HepG2 (cell line): ENCODE data around the gene SPRTN. TPM values are rescaled to one million over a fixed set of nuclear protein-coding genes. Genes with fewer than 3 reads are reported as not detected.
A peak's percentile ranks its signal among the peaks of the same experiment; 100 is the strongest.

Source experiments
- ARNT2 ChIP-seq: sonication (generic); formaldehyde crosslinking; IDR thresholded peaks from 2 replicates; pipeline ENCODE4 v1.8.0; 2022; ENCODE audit warnings: mild to moderate bottlenecking, low read depth, missing genetic modification reagents, moderate library complexity
- ATAD3A ChIP-seq: sonication (generic); formaldehyde crosslinking; IDR thresholded peaks from 2 replicates; pipeline ENCODE4 v1.4.0; 2020; ENCODE audit warnings: missing genetic modification reagents
- CREB1 ChIP-seq, 2 experiments: fragments of 450-650 bp in 1 of 2; IDR thresholded peaks; 2 replicates each; pipeline ENCODE4 v1.6.1; 2016 to 2017; ENCODE audit warnings: control low read depth in 1 of 2, mild to moderate bottlenecking in 1 of 2, missing compliant biosample characterization in 1 of 2, missing genetic modification characterization in 1 of 2
- EZH2 ChIP-seq: conservative IDR thresholded peaks from 2 replicates; pipeline ENCODE4 v1.6.1; 2012; ENCODE audit warnings: mild to moderate bottlenecking, low read depth, low read length, moderate library complexity
- GABPA ChIP-seq, 2 experiments: IDR thresholded peaks; 2 replicates each; pipeline ENCODE4 v1.6.1; 2011 to 2016; ENCODE audit warnings: low read depth in 2 of 2, low read length in 1 of 2, missing biosample characterization in 1 of 2, missing genetic modification characterization in 1 of 2
- HNF1A ChIP-seq, 2 experiments: sonication (generic) in 1 of 2; formaldehyde crosslinking in 1 of 2; IDR thresholded peaks; 2 replicates each; pipeline versions ENCODE4 v1.4.0 to v1.6.1; 2016 to 2020; ENCODE audit warnings: borderline replicate concordance in 1 of 2, low read depth in 1 of 2, mild to moderate bottlenecking in 1 of 2, missing genetic modification reagents in 1 of 2
- HNF4G ChIP-seq, 2 experiments: sonication (generic) in 1 of 2; formaldehyde crosslinking in 1 of 2; IDR thresholded peaks; 2 replicates each; pipeline versions ENCODE4 v1.4.0 to v1.6.1; 2011 to 2020; ENCODE audit warnings: borderline replicate concordance in 2 of 2, low read depth in 2 of 2, mild to moderate bottlenecking in 2 of 2, low read length in 1 of 2, missing genetic modification reagents in 1 of 2, moderate library complexity in 1 of 2
- KDM1A ChIP-seq: IDR thresholded peaks from 2 replicates; pipeline ENCODE4 v1.6.1; 2016; ENCODE audit warnings: missing compliant biosample characterization
- MAF1 ChIP-seq: sonication (generic); formaldehyde crosslinking; IDR thresholded peaks from 2 replicates; pipeline ENCODE4 v1.5.0; 2020; ENCODE audit warnings: missing genetic modification reagents, borderline replicate concordance
- NR2F2 ChIP-seq: IDR thresholded peaks from 2 replicates; pipeline ENCODE4 v1.6.1; 2012; ENCODE audit warnings: low read depth, inconsistent platforms, borderline replicate concordance
- PHF8 ChIP-seq: sonication (generic); formaldehyde crosslinking; IDR thresholded peaks from 2 replicates; pipeline ENCODE4 v1.5.0; 2020; ENCODE audit warnings: missing genetic modification reagents
- PRPF4 ChIP-seq: fragments of 200-400 bp; formaldehyde crosslinking; IDR thresholded peaks from 2 replicates; pipeline ENCODE4 v1.6.1; 2016; ENCODE audit warnings: low read length, low read depth; ENCODE audit not compliant: poor library complexity, severe bottlenecking
- RAD21 ChIP-seq: fragments of 450-650 bp; formaldehyde crosslinking; IDR thresholded peaks from 2 replicates; pipeline ENCODE4 v1.5.0; 2020; ENCODE audit warnings: mild to moderate bottlenecking
- SALL1 ChIP-seq: sonication (generic); formaldehyde crosslinking; IDR thresholded peaks from 2 replicates; pipeline ENCODE4 v1.8.0; 2022; ENCODE audit warnings: mild to moderate bottlenecking, missing genetic modification reagents
- SNRNP70 ChIP-seq: fragments of 200-400 bp; formaldehyde crosslinking; IDR thresholded peaks from 2 replicates; pipeline ENCODE4 v1.6.1; 2017; ENCODE audit warnings: mild to moderate bottlenecking, low read depth, low read length, moderate library complexity
- SRY ChIP-seq: sonication (generic); formaldehyde crosslinking; IDR thresholded peaks from 2 replicates; pipeline ENCODE4 v1.8.0; 2022; ENCODE audit warnings: mild to moderate bottlenecking, missing genetic modification reagents
- TGIF2 ChIP-seq: IDR thresholded peaks from 2 replicates; pipeline ENCODE4 v1.6.1; 2016; ENCODE audit warnings: control low read depth, missing compliant biosample characterization
- ZNF333 ChIP-seq: sonication (generic); formaldehyde crosslinking; IDR thresholded peaks from 2 replicates; pipeline ENCODE4 v1.4.0; 2020; ENCODE audit warnings: mild to moderate bottlenecking, missing genetic modification reagents, borderline replicate concordance
- ZNF670 ChIP-seq: sonication (generic); formaldehyde crosslinking; IDR thresholded peaks from 2 replicates; pipeline ENCODE4 v1.8.0; 2022; ENCODE audit warnings: mild to moderate bottlenecking, missing genetic modification reagents, borderline replicate concordance
- ZNF720 ChIP-seq: sonication (generic); formaldehyde crosslinking; IDR thresholded peaks from 2 replicates; pipeline ENCODE4 v1.4.0; 2020; ENCODE audit warnings: missing genetic modification reagents
- ZNF772 ChIP-seq: sonication (generic); formaldehyde crosslinking; IDR thresholded peaks from 2 replicates; pipeline ENCODE4 v1.5.0; 2020; ENCODE audit warnings: mild to moderate bottlenecking, missing genetic modification reagents
- ZNF883 ChIP-seq: sonication (generic); formaldehyde crosslinking; IDR thresholded peaks from 2 replicates; pipeline ENCODE4 v1.5.1; 2020; ENCODE audit warnings: mild to moderate bottlenecking, missing genetic modification reagents; ENCODE audit errors: not compliant biosample characterization
- ZSCAN31 ChIP-seq: sonication (generic); formaldehyde crosslinking; IDR thresholded peaks from 2 replicates; pipeline ENCODE4 v1.5.0; 2020; ENCODE audit warnings: low read depth, mild to moderate bottlenecking, missing genetic modification reagents
- polyA plus RNA-seq, 8 experiments: library from polyadenylated mRNA; depleted of rRNA in 3 of 8; stranded (reverse) in 7 of 8; unstranded in 1 of 8; fragments of >200 nt; fragmentation: Illumina TruSeq in 4 of 8; extraction: Trizol in 4 of 8; gene quantifications; 2 replicates each; pipeline versions ENCODE4 v1.2.1 to v1.2.3, GENCODE V29; 2011 to 2016; ENCODE audit warnings: low read depth in 4 of 8, missing spikeins in 1 of 8, mixed read lengths in 1 of 8; ENCODE audit not compliant: insufficient read depth in 1 of 8
- total RNA-seq, 5 experiments: library from RNA; depleted of rRNA; stranded (reverse); fragments of >200 nt; fragmentation: Illumina TruSeq; extraction: Trizol; gene quantifications; 2 replicates each; pipeline ENCODE4 v1.2.3, GENCODE V29; 2016; ENCODE audit warnings: low read depth in 1 of 5
- TF ChIP-seq, protein P1 (sequence below): sonication (generic); formaldehyde crosslinking; IDR thresholded peaks from 2 replicates; pipeline ENCODE4 v1.8.1; 2022; ENCODE audit warnings: mild to moderate bottlenecking, missing genetic modification reagents

SPRTN gene
- total and polyA plus RNA-seq, 2 of the 13 experiments (the other 11 are each of a cell fraction or from before 2014, with no cell fraction given) = 4.2 to 15.2 TPM

DNA sequence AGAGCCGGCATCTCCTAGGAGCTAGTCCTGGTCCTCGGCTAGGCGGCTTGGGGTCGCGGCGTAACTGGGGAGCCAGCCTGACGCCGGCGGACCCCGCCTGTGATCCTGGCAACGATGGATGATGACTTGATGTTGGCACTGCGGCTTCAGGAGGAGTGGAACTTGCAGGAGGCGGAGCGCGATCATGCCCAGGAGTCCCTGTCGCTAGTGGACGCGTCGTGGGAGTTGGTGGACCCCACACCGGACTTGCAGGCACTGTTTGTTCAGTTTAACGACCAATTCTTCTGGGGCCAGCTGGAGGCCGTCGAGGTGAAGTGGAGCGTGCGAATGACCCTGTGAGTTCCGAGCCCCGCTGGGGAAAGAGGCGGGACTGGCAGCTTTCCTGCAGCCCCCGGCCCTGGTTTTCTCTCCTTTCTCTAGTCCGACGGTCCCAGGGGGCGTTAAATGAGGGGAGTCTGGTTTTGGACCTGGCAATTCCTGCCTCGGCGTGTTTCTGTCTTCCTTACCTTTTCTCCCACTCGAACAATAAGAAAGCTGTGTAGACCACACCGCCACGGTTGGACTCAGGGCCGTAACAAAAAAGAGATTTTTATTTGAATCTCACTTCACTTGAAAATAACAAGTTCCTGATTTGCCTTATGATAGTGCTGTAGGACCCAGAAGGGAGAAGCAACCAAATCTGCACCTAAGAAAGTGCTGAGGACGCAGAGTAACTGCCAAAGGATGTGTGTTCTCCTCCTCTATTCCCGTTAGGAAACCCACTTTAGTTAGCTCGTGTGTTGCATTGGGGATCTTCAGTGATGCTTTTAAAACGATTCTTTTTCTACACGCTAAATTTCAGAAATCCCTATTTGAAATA, at the start of gene SPRTN (continued):
- TF ChIP-seq ARNT2 (CRISPR knock-in tag) = no peak
- no peak for TF ChIP-seq PRPF4
- no peak for TF ChIP-seq NR2F2
- TF ChIP-seq ZSCAN31 (CRISPR knock-in tag) = no peak
- no peak for TF ChIP-seq MAF1 (CRISPR knock-in tag)
- TF ChIP-seq ZNF333 = peak; percentile 61; the same call in 1 of the 2 replicates
- no peak for TF ChIP-seq HNF1A (IDR thresholded peaks at IDR 0.05; ENCODE audit: low read depth)
- TF ChIP-seq HNF1A (CRISPR knock-in tag; IDR thresholded peaks at IDR 0.05; ENCODE audit: borderline replicate concordance) = no peak
- no peak for TF ChIP-seq ZNF883 (CRISPR knock-in tag)
- no peak for TF ChIP-seq ZNF670
- 0 out of 2 replicates have a peak, but pooled peaks have one; percentile 4 for TF ChIP-seq TGIF2 (CRISPR knock-in tag)
- TF ChIP-seq GABPA (IDR thresholded peaks at IDR 0.05; ENCODE audit: low read depth, low read length) = no peak
- TF ChIP-seq GABPA (CRISPR knock-in tag; IDR thresholded peaks at IDR 0.05; ENCODE audit: low read depth) = no peak
- TF ChIP-seq PHF8 (CRISPR knock-in tag) = peak; percentile 62
- peak; percentile 60; the same call in 1 of the 2 replicates for TF ChIP-seq SALL1 (CRISPR knock-in tag)
- no peak for TF ChIP-seq SNRNP70
- 0 out of 2 replicates have a peak, but pooled peaks have one; percentile 51 for TF ChIP-seq RAD21
- no peak for TF ChIP-seq EZH2
- TF ChIP-seq HNF4G (IDR thresholded peaks at IDR 0.05; ENCODE audit: borderline replicate concordance, low read depth, low read length) = no peak
- no peak for TF ChIP-seq HNF4G (CRISPR knock-in tag; IDR thresholded peaks at IDR 0.05; ENCODE audit: borderline replicate concordance, low read depth)
- no peak for TF ChIP-seq CREB1 (IDR thresholded peaks at IDR 0.05)
- no peak for TF ChIP-seq CREB1 (CRISPR knock-in tag; IDR thresholded peaks at IDR 0.05)
- no peak for TF ChIP-seq KDM1A
- TF ChIP-seq ZNF720 (CRISPR knock-in tag) = no peak
- no peak for TF ChIP-seq ATAD3A
- no peak for TF ChIP-seq SRY (CRISPR knock-in tag)
- TF ChIP-seq ZNF772 (CRISPR knock-in tag) = no peak
- TF ChIP-seq, protein P1, sequence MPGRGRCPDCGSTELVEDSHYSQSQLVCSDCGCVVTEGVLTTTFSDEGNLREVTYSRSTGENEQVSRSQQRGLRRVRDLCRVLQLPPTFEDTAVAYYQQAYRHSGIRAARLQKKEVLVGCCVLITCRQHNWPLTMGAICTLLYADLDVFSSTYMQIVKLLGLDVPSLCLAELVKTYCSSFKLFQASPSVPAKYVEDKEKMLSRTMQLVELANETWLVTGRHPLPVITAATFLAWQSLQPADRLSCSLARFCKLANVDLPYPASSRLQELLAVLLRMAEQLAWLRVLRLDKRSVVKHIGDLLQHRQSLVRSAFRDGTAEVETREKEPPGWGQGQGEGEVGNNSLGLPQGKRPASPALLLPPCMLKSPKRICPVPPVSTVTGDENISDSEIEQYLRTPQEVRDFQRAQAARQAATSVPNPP (CRISPR knock-in tag) = no peak
